Retinal pigment epithelial cell (primary cell): ENCODE measurements around the gene TRIM44.
A peak's percentile ranks its signal among the peaks of the same experiment; 100 is the strongest.
"Not testable (repeated sequence)": the region's sequence is repeated elsewhere in the genome, so short reads cannot be mapped to it uniquely, and the experiment has no call there.

Experiments
- DNase-seq: peaks from one replicate; pipeline ENCODE4 v3.0.0-alpha.2; 2010; ENCODE audit warnings: low read depth
- H3K4me3 ChIP-seq: 2 replicates; pipeline ENCODE4 v1.5.1; 2011; ENCODE audit warnings: mild to moderate bottlenecking, low read length, control low read depth, moderate library complexity
- CTCF ChIP-seq: conservative IDR thresholded peaks from 2 replicates; pipeline ENCODE4 v1.5.1; 2011; ENCODE audit warnings: low read depth, low read length, control low read depth, inconsistent platforms

The TRIM44 gene

DNA sequence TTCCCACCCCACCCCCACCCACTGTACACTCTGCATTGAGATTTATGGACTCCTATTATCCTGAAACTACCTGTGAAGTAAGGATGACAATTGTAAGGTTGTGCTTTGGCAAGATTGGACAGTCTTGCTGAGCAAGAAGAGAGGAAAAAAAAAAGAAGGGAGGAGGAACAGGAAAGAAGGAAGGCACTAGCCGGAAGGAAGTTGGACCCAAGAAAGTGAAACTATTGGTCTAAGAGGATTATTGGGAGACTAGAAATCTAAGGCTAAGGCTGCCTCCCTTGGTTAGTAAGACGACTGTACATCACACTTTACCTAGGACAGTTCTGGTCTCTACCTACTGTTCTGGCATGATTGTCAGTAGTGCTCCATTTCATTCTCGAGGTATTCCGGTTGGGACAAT is 12.1 kb upstream of the TRIM44 start:
- H3K4me3 ChIP-seq, result no peak overlapping the region
- DNase-seq, result no peak
- no peak for TF ChIP-seq CTCF

DNA sequence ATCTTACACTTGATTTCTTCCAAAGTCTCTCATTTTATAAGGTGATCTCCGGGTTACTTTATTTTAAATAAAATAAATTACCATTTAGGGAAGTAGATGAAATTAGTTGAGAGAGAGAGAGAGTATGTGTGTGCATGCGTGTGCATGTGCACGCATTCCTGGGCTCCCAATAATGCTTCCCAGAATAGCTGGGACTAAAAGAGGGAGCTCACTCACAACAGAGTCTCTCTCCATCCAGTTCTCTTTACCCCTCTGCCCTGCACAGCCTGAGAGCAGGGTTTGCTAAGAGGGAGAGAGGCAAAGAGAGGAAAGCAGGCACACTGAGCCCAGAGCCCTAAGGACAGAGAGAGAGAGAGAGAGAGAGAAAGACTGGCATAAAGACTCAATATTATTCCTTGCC is 11.3 kb upstream of the TRIM44 start:
- H3K4me3 ChIP-seq, result no peak overlapping the region
- DNase-seq, result no peak
- TF ChIP-seq CTCF, result no peak

DNA sequence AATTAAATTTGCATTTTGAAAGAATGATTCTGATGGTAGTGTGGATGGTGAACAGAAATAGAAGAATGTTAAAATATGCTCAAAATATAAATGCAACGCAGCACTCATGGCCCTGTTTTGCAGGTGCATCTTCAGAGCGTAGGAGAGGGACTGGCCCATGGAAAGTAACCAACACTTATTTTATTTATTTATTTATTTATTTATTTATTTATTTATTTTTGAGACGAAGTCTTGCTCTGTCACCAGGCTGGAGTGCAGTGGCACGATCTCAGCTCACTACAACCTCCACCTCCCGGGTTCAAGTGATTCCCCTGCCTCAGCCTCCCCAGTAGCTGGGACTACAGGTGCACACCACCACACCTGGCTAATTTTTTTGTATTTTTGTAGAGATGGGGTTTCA is 9.8 kb upstream of the TRIM44 start:
- DNase-seq, H3K4me3 ChIP-seq: not testable (repeated sequence)

DNA sequence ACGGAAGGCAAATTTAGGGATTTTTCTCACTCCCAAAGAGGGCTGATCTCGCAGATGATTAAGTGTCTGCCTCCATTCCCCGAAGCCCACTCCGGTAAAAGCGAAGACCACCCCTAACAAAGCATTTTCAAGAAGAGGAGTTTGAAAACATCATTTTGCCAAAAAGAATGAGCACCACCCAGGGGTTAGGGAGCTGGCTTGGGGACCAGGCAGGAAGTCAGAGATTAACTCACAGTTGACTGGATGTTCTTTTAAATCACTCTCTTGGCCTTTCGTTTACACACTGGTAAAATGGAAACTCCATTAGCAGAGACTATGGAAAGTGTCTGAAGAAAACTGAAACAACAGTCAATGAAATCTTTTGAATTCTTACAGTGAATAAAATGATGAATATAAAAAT is 7.9 kb upstream of the TRIM44 start:
- no peak for TF ChIP-seq CTCF
- peak overlapping the region; percentile 16 for H3K4me3 ChIP-seq
- no peak for DNase-seq

GRCh38 chr11:35655254-35655653 is 7.3 kb upstream of the TRIM44 start:
- TF ChIP-seq CTCF, result no peak
- no peak for DNase-seq

DNA sequence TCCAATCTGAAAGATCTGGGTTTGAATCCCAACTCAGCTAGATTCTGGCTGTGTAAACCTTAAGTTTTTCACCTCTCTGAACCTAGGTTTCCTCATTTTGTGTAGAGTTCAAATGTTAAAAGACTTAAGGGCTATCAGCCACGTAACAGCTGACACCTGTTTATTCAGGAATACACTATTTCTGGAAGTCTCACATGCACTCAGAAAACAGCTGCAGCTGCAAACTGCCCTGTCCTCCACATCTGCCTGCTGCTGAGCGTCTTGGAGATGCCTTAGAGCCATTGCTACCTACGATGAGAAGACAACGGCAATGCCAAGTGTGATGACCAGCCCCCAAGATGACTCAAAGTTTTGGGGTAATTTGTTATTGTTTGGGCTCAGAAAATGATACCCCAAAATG is 6.7 kb upstream of the TRIM44 start:
- H3K4me3 ChIP-seq, result no peak overlapping the region
- no peak for DNase-seq
- TF ChIP-seq CTCF, result no peak

More at GRCh38 chr11:35655254-35655653, 7.3 kb upstream of the TRIM44 start:
- no peak overlapping the region for H3K4me3 ChIP-seq

- H3K4me3 ChIP-seq, result no peak overlapping the region
- no peak for DNase-seq
- no peak for TF ChIP-seq CTCF
Measured at GRCh38 chr11:35658020-35658948, 4.3 kb upstream of the TRIM44 start.
